ENCODE results near the gene EZH2. TPM values are rescaled to one million over a fixed set of nuclear protein-coding genes. Genes with fewer than 3 reads are reported as not detected.

Gene EZH2
- polyA plus RNA-seq, 1 donor from 2014 or later = 67.2 TPM

GRCh38 chr7:148834605-148835004 is 49.5 kb downstream of the EZH2 start (continued):
- TF ChIP-seq EP300 (conservative IDR thresholded peaks at IDR 0.05; ENCODE audit: poor library complexity, severe bottlenecking) (no peak), RAD21 (conservative IDR thresholded peaks at IDR 0.05) (no peak)

- H3F3A ChIP-seq (ENCODE audit: insufficient read depth, low read length, poor library complexity, severe bottlenecking) = no peaks in the 10 kb centered on the region
- no peaks in the 10 kb centered on the region for H4K20me1 ChIP-seq (ENCODE audit: insufficient read depth)
- H3K9me2 ChIP-seq (ENCODE audit: insufficient read depth, low read length) = no peaks in the 10 kb centered on the region
- H3K4me2 ChIP-seq (ENCODE audit: low read length) = no peak overlapping the region
- H3K79me2 ChIP-seq (replicated peaks; ENCODE audit: insufficient read depth, low read length) = peaks cover 18% of the 10 kb centered on the region
- no peaks in the 10 kb centered on the region for H3K27me3 ChIP-seq (ENCODE audit: insufficient read depth, low read depth, low read length)
- H3K36me3 ChIP-seq (ENCODE audit: insufficient read depth, low read length) = no peaks in the 10 kb centered on the region
- no peak overlapping the region for H3K27ac ChIP-seq (ENCODE audit: low read length)
- TF ChIP-seq SMC3 (conservative IDR thresholded peaks at IDR 0.05; ENCODE audit: poor library complexity) = no peak
- no peak for TF ChIP-seq POLR2AphosphoS5 (IDR thresholded peaks at IDR 0.05)
- TF ChIP-seq EP300 (conservative IDR thresholded peaks at IDR 0.05; ENCODE audit: poor library complexity, severe bottlenecking) = no peak
- TF ChIP-seq EZH2 (IDR thresholded peaks at IDR 0.05; ENCODE audit: borderline replicate concordance, insufficient read depth, low read length, poor library complexity, severe bottlenecking) = no peak
- no peak for TF ChIP-seq TAF1 (IDR thresholded peaks at IDR 0.05; ENCODE audit: low read depth)
- TF ChIP-seq MXI1 (conservative IDR thresholded peaks at IDR 0.05; ENCODE audit: poor library complexity, severe bottlenecking) = no peak
- TF ChIP-seq, protein P1, sequence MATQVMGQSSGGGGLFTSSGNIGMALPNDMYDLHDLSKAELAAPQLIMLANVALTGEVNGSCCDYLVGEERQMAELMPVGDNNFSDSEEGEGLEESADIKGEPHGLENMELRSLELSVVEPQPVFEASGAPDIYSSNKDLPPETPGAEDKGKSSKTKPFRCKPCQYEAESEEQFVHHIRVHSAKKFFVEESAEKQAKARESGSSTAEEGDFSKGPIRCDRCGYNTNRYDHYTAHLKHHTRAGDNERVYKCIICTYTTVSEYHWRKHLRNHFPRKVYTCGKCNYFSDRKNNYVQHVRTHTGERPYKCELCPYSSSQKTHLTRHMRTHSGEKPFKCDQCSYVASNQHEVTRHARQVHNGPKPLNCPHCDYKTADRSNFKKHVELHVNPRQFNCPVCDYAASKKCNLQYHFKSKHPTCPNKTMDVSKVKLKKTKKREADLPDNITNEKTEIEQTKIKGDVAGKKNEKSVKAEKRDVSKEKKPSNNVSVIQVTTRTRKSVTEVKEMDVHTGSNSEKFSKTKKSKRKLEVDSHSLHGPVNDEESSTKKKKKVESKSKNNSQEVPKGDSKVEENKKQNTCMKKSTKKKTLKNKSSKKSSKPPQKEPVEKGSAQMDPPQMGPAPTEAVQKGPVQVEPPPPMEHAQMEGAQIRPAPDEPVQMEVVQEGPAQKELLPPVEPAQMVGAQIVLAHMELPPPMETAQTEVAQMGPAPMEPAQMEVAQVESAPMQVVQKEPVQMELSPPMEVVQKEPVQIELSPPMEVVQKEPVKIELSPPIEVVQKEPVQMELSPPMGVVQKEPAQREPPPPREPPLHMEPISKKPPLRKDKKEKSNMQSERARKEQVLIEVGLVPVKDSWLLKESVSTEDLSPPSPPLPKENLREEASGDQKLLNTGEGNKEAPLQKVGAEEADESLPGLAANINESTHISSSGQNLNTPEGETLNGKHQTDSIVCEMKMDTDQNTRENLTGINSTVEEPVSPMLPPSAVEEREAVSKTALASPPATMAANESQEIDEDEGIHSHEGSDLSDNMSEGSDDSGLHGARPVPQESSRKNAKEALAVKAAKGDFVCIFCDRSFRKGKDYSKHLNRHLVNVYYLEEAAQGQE (IDR thresholded peaks at IDR 0.05; ENCODE audit: borderline replicate concordance) = no peak
- no peak for TF ChIP-seq RAD21 (conservative IDR thresholded peaks at IDR 0.05)
- TF ChIP-seq, protein P2, sequence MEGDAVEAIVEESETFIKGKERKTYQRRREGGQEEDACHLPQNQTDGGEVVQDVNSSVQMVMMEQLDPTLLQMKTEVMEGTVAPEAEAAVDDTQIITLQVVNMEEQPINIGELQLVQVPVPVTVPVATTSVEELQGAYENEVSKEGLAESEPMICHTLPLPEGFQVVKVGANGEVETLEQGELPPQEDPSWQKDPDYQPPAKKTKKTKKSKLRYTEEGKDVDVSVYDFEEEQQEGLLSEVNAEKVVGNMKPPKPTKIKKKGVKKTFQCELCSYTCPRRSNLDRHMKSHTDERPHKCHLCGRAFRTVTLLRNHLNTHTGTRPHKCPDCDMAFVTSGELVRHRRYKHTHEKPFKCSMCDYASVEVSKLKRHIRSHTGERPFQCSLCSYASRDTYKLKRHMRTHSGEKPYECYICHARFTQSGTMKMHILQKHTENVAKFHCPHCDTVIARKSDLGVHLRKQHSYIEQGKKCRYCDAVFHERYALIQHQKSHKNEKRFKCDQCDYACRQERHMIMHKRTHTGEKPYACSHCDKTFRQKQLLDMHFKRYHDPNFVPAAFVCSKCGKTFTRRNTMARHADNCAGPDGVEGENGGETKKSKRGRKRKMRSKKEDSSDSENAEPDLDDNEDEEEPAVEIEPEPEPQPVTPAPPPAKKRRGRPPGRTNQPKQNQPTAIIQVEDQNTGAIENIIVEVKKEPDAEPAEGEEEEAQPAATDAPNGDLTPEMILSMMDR (IDR thresholded peaks at IDR 0.05; ENCODE audit: poor library complexity, severe bottlenecking) = no peak
- no peak overlapping the region for H2AFZ ChIP-seq (ENCODE audit: low read depth, low read length)
- no peak overlapping the region for H3K4me3 ChIP-seq (ENCODE audit: low read length)
- no peaks in the 10 kb centered on the region for H3K9me3 ChIP-seq (ENCODE audit: low read length)
- no peak overlapping the region for H3K9ac ChIP-seq (ENCODE audit: low read length)
These were observed 52.3 kb downstream of the EZH2 start for GRCh38 chr7:148831782-148832181.

DNA sequence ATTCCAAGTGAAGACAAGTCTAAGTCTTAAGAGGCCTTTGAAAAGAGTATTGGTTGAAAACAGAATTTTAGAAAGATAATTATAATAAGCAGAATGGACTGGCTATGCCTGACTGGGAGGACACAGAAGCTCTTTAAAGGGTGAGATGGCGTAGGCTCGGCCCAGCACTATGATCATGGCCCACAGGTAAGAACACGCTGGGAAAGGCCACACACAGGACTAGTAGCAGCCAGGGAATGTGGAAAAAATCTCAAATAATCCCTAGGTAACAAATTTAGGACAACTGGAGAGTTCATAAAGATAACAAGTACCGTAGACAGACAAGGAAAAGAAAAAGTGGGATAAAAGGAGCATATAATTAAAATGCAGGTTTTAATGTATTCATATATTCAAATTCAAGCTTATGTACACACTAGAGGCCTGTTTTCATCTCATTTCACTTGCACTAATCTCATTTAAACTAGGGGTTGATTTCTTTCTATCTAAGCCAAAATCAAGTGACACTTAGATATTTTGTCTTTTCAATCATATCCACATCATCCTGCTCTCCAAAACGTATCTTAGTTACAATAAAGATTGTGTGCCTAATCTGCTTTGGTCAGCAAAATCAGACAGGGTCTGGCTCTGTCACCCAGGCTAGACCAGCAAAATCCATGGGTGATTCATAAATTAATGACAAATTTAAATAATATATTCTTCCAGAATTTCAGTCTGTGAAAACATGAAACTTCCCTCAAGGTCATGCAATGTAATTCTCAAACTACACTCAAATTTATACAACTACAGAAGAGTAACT is 53.0 kb downstream of the EZH2 start:
- H3K27ac ChIP-seq (ENCODE audit: low read length) = no peak overlapping the region
- TF ChIP-seq, protein P2 (IDR thresholded peaks at IDR 0.05; ENCODE audit: poor library complexity, severe bottlenecking) = no peak
- TF ChIP-seq EZH2 (IDR thresholded peaks at IDR 0.05; ENCODE audit: borderline replicate concordance, insufficient read depth, low read length, poor library complexity, severe bottlenecking) (no peak), MXI1 (conservative IDR thresholded peaks at IDR 0.05; ENCODE audit: poor library complexity, severe bottlenecking) (no peak), POLR2AphosphoS5 (IDR thresholded peaks at IDR 0.05) (no peak), EP300 (conservative IDR thresholded peaks at IDR 0.05; ENCODE audit: poor library complexity, severe bottlenecking) (no peak), SMC3 (conservative IDR thresholded peaks at IDR 0.05; ENCODE audit: poor library complexity) (no peak), TAF1 (IDR thresholded peaks at IDR 0.05; ENCODE audit: low read depth) (no peak), RAD21 (conservative IDR thresholded peaks at IDR 0.05) (no peak)
- TF ChIP-seq, protein P1 (IDR thresholded peaks at IDR 0.05; ENCODE audit: borderline replicate concordance) = no peak
- H3K27me3 ChIP-seq (ENCODE audit: insufficient read depth, low read depth, low read length) = no peaks in the 10 kb centered on the region
- peaks cover 16% of the 10 kb centered on the region for H3K79me2 ChIP-seq (replicated peaks; ENCODE audit: insufficient read depth, low read length)
- H2AFZ ChIP-seq (ENCODE audit: low read depth, low read length) = no peak overlapping the region
- no peaks in the 10 kb centered on the region for H3K9me3 ChIP-seq (ENCODE audit: low read length)
- H3K4me2 ChIP-seq (ENCODE audit: low read length) = no peak overlapping the region
- no peaks in the 10 kb centered on the region for H3K36me3 ChIP-seq (ENCODE audit: insufficient read depth, low read length)
- no peak overlapping the region for H3K4me3 ChIP-seq (ENCODE audit: low read length)
- no peak overlapping the region for H3K9ac ChIP-seq (ENCODE audit: low read length)
- H3K9me2 ChIP-seq (ENCODE audit: insufficient read depth, low read length) = no peaks in the 10 kb centered on the region
- H3F3A ChIP-seq (ENCODE audit: insufficient read depth, low read length, poor library complexity, severe bottlenecking) = no peaks in the 10 kb centered on the region
- no peaks in the 10 kb centered on the region for H4K20me1 ChIP-seq (ENCODE audit: insufficient read depth)

Data from neural cell (in vitro differentiated cells).